NCI-H1092 (cell line): ENCODE results near the gene ABCC8.

ENCODE experiments used
- DNase-seq: peaks from one replicate; lab custom pipeline; 2025; lab: John Stamatoyannopoulos, UW

ABCC8 gene

GRCh38 chr11:17505146-17505545, 28.5 kb upstream of the ABCC8 start:
- no peak for DNase-seq

- peak; percentile 80 for DNase-seq
These were observed 27.9 kb upstream of the ABCC8 start for GRCh38 chr11:17504330-17505107.

DNA sequence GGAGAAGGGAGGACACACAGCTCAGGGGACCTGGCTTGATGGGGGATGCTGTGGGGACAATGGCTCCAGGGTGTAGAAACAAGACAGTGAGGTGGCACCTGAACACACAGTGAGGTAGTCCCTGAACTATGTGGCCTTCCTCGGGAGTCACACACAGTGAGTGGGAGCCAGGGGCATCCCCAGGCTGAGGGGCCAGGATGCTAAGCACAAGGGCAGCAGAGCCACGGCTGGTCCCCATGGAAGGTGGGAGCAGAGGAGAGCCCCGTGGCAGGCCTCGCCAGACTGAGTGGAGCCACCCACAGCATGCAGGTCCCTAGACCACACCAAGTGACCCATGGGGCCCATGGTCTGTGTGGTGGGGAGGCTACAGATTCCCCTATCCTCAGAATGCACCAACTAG, 26.0 kb upstream of the ABCC8 start:
- DNase-seq = no peak

DNA sequence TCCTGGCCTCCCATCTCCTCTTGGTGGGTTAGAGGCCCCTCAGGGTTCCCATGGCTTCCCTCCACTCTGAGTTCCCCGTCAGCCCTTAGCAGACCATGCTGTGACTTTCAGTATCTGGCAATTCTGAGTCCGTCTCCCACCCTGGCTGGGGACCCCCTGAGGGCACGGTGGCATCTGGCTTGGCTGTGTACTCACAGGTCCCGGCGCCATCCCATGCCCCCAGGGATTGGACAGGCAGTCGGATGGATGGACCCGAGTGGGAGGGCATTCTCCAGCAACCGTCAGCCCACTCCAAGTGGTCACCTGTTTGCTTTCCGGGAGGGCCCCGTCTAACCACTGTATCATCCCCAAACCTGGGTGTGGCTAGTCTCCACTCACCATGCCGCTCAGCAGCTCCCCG, 24.0 kb upstream of the ABCC8 start:
- no peak for DNase-seq

- no peak for DNase-seq
These were observed 21.8 kb upstream of the ABCC8 start for GRCh38 chr11:17498475-17498874.

- DNase-seq = peak; percentile 21
These were observed 21.4 kb upstream of the ABCC8 start for GRCh38 chr11:17498058-17498457.

DNA sequence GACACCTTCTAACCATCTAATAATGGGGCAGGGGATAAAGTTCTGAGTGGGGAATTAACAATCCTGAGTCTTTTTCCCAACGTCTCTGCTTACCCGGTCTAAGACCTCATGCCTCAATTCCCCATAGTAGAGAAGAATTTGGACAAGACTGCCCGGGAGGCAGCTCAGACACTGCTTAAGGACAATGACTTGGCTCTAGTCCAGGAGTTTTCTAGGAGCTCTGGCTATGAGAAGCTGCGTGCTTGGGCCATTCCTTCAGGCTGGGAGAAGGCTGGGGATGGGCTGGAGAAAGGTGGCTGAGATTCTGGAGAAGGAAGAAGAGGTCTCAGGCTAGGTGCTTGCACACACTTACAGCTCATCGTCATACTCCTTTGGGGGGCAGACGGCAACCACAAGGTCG, 19.8 kb upstream of the ABCC8 start:
- no peak for DNase-seq

GRCh38 chr11:17494019-17494418, 17.4 kb upstream of the ABCC8 start:
- no peak for DNase-seq

- DNase-seq = no peak
These were observed 14.3 kb upstream of the ABCC8 start for GRCh38 chr11:17490938-17491337.

- DNase-seq = no peak
These were observed 13.6 kb upstream of the ABCC8 start for GRCh38 chr11:17490232-17490631.

- DNase-seq = no peak
These were observed 13.1 kb upstream of the ABCC8 start for GRCh38 chr11:17489751-17490150.

- DNase-seq = no peak
These were observed 11.9 kb upstream of the ABCC8 start for GRCh38 chr11:17488563-17488962.

DNA sequence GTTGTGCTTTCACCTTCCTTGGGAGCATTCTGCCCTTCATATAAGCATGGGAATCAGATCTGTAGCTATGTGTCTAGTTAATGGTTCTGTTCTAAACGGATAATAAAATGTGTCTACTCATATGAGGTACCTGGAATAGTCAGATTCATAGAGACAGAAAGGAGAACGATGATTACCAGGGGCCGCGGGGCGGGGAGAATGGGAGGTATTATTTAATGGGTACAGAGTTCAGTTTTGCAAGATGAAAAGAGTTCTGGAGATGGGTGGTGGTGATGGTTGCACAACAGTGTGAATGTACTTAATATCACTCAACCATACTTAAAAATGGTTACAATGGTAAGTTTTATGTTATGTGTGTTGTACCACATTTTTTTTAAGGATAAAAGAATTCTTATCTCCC, 10.0 kb upstream of the ABCC8 start:
- no peak for DNase-seq

DNA sequence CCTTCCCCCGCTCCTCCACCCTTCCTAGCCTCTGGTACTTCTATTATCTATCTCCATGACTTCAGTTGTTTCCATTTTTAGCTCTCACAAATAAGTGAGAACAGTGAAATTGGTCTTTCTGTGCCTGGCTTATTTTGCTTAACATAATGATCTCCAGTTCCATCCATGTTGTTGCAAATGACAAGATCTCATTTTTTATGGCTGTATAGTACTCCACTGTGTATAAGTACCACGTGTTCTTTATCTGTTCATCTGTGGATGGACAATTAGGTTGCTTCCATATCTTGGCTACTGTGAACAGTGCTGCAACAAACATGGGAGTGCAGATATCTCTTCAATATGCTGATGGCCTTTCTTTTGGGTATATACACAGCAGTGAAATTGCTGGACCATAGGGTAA, 6.9 kb upstream of the ABCC8 start:
- DNase-seq = no peak

- no peak for DNase-seq
These were observed 5.3 kb upstream of the ABCC8 start for GRCh38 chr11:17481905-17482304.

- DNase-seq = peak; percentile 30
These were observed 2.9 kb upstream of the ABCC8 start for GRCh38 chr11:17479284-17480214.

DNA sequence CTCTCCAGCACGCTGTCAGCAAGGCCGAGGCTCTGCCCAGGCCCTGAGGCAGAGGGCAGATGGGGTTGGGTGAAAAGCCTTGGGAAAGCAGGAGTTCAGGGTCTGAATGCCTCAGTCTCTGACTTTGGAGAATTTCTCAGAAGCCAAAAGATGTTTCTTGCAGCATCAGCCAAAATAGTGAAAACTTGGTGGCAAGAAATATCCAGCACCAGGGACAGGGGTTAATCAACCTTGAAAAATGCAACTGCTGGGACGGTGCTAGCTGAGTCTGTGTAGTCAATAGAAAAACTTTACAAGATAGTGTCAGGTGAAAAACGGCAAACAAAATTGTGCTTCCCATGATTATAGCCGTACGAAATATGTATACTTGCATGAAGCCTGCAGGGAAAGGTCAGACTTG, 1.4 kb upstream of the ABCC8 start:
- DNase-seq = no peak

DNA sequence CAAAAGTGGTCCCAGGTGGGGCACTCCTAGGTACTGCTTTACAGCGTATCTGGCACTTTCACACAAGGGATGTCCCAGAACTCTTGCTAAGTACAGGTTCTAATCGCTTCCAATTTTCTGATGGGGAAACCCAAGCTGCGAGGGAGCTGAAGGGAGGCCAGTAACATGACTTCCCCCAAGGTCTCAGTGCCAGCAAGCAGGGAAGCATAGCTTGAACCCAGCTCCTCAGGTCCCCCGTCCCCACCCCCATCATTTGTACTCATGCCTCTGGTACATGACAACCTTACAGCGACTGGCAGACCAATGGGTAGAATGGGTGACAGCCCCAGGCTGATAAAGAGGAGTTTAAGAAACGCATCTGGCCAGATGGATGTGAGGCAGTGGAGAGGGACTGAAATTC, 716 bp upstream of the ABCC8 start:
- DNase-seq = no peak

DNA sequence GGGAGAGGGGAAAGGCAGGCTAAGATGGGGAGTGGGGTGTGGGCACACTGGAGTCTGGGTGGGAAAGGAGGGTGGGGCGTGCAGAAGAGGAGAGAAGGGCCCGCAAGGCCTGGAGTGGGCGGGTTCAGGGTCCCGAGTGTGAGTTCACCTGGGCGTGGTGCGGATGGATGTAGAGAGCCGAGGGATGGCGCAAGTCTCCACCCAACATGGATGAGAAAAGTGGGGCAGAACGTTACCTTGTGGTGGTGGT, 364 bp upstream of the ABCC8 start:
- no peak for DNase-seq

DNA sequence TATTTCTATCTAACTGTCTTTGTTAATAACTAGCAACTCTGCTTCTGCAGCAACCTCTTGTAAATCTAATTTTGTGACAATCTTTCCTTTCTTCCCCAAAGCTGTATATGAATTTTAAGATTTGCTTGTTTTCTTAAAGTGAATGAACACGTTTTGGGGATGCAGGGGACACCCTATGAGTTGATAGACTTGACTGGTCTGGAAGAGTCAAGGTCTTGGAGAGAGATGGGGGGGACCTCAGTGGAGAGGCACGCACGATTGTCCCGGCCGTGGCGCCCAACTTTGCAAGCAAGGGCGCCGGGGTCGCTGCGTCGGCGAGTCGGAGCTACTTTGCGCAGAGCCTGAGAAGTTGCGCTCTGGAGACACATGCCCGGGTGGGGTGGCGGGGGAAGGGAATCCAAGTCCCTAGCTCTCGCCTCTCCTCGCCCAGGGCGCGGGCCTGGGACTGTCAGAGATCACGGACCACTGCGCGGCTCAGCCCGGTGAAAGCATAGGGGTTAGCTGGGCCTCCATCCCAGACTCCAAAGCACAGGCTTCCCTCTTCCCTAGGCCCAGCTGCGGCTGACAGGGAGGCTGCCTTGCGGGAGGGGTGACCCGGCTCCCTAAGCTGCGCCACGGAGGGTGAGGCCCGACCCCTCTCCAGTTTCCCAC, 854 bp downstream of the ABCC8 start:
- DNase-seq = no peak

DNA sequence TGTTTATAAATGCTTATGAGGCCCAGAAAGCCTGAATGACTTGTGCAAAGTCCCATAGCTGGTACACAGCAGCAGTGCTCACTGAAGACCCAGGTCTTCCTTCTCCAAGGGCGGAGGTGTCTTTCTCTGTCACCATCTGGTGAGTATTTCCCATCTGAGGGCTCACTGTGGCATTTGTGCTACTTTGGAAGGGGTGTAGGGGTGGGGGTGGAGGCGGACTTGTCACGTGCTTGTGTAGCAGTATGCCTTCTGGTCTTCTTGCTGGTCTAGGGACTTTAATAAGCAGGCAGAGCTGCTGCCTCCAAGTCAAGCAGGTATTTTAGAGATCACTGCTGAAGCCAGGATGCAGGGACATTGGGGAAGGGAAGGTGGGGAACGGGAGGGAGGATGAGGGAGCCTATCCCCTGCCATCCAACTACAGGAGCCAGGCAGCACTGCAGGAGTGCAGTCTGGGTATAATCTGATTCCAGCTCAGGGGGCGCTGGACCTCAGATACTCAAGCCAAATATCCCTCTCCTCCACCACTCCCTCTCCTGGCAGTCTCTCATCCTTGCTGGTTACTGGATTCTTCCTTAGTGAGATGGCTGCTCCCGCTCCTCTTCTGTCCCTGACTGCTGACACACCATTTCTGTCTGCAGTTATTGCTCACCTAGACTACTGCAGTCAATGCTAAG, 3.4 kb downstream of the ABCC8 start:
- no peak for DNase-seq

GRCh38 chr11:17472467-17472866, 4.2 kb downstream of the ABCC8 start:
- DNase-seq = no peak

- DNase-seq = no peak
These were observed 5.1 kb downstream of the ABCC8 start for GRCh38 chr11:17471501-17471900.
